Measurements from ENCODE around the gene UGT3A1. TPM values are rescaled to one million over a fixed set of nuclear protein-coding genes. Genes with fewer than 3 reads are reported as not detected.

The UGT3A1 gene
- total and polyA plus RNA-seq, 2 donors (not counting 3 experiments of a cell fraction or from before 2014, with no cell fraction given): not detected

GRCh38 chr5:35996076-35996475 lies 4.9 kb upstream of the UGT3A1 start:
- Histone ChIP-seq H2AFZ (ENCODE audit: low read depth, low read length) (no peak overlapping the region), H3K9ac (replicated peaks; ENCODE audit: extremely low read depth, insufficient read depth, low read length) (no peak overlapping the region), H3K27ac (ENCODE audit: insufficient read depth, low read depth, low read length) (no peak overlapping the region), H3K27me3 (ENCODE audit: control insufficient read depth in 2 of 2, insufficient read depth in 2 of 2, low read length in 2 of 2) (no peaks in the 10 kb centered on the region), H3K4me1 (ENCODE audit: control insufficient read depth, extremely low read depth, insufficient read depth, low read length) (no peaks in the 10 kb centered on the region), H3K4me3 (replicated peaks in 1 of 3; ENCODE audit: insufficient read depth in 1 of 3, low read depth in 1 of 3, low read length in 3 of 3) (no peak overlapping the region), H3K9me3 (replicated peaks; ENCODE audit: control insufficient read depth, insufficient read depth, low read length) (no peaks in the 10 kb centered on the region), H3K36me3 (ENCODE audit: control insufficient read depth in 2 of 2, extremely low read depth in 1 of 2, insufficient read depth in 2 of 2, low read length in 2 of 2) (no peaks in the 10 kb centered on the region), H4K20me1 (replicated peaks; ENCODE audit: control insufficient read depth, extremely low read depth, insufficient read depth, low read length) (no peaks in the 10 kb centered on the region), H3K4me2 (ENCODE audit: insufficient read depth, low read length) (no peak overlapping the region), H3K79me2 (ENCODE audit: control insufficient read depth, insufficient read depth, low read length) (no peaks in the 10 kb centered on the region), H3K9me1 (replicated peaks; ENCODE audit: control insufficient read depth, extremely low read depth, insufficient read depth, low read length) (no peaks in the 10 kb centered on the region)
- DNase-seq (ENCODE audit: low read depth, low spot score) (no peak), FAIRE-seq (no peak)
- POLR2A ChIA-PET: no interaction called here
- intact Hi-C loops (cut with micrococcal nuclease): no loop called here
- BruUV-seq (replicated peaks): no TSS peak
- dilution Hi-C loops (cut with MboI; ENCODE audit: extremely low pct_ligation_motif_present, low sequenced_read_pairs): no loop called here
- CTCF ChIA-PET: no interaction called here
- TF ChIP-seq EZH2 (IDR thresholded peaks at IDR 0.05; ENCODE audit: borderline replicate concordance, low read depth, low read length, severe bottlenecking) (no peak), MYC (IDR thresholded peaks at IDR 0.05; ENCODE audit: low read depth, low read length) (no peak), FOS (IDR thresholded peaks at IDR 0.05; ENCODE audit: borderline replicate concordance, insufficient read depth, low read length) (no peak)

GRCh38 chr5:35990520-35990919 lies 670 bp downstream of the UGT3A1 start:
- FAIRE-seq: no peak
- no TSS peak for BruUV-seq (replicated peaks)
- CTCF ChIA-PET: no interaction called here

More at GRCh38 chr5:35990520-35990919, 670 bp downstream of the UGT3A1 start:
- no peak for TF ChIP-seq MAX (IDR thresholded peaks at IDR 0.05; ENCODE audit: insufficient read depth, insufficient read length)
- Histone ChIP-seq H3K79me2 (ENCODE audit: control insufficient read depth, insufficient read depth, low read length) (no peaks in the 10 kb centered on the region), H3K4me3 (replicated peaks in 1 of 3; ENCODE audit: insufficient read depth in 1 of 3, low read depth in 1 of 3, low read length in 3 of 3) (no peak overlapping the region), H3K4me2 (ENCODE audit: insufficient read depth, low read length) (no peak overlapping the region), H3K36me3 (ENCODE audit: control insufficient read depth in 2 of 2, extremely low read depth in 1 of 2, insufficient read depth in 2 of 2, low read length in 2 of 2) (no peaks in the 10 kb centered on the region), H3K9me1 (replicated peaks; ENCODE audit: control insufficient read depth, extremely low read depth, insufficient read depth, low read length) (no peaks in the 10 kb centered on the region), H3K27me3 (ENCODE audit: control insufficient read depth in 2 of 2, insufficient read depth in 2 of 2, low read length in 2 of 2) (no peaks in the 10 kb centered on the region), H4K20me1 (replicated peaks; ENCODE audit: control insufficient read depth, extremely low read depth, insufficient read depth, low read length) (no peaks in the 10 kb centered on the region), H2AFZ (ENCODE audit: low read depth, low read length) (no peak overlapping the region), H3K9ac (replicated peaks; ENCODE audit: extremely low read depth, insufficient read depth, low read length) (no peak overlapping the region), H3K27ac (ENCODE audit: insufficient read depth, low read depth, low read length) (no peak overlapping the region), H3K4me1 (ENCODE audit: control insufficient read depth, extremely low read depth, insufficient read depth, low read length) (no peaks in the 10 kb centered on the region), H3K9me3 (replicated peaks; ENCODE audit: control insufficient read depth, insufficient read depth, low read length) (no peaks in the 10 kb centered on the region)
- POLR2A ChIA-PET: no interaction called here
- dilution Hi-C loops (cut with MboI; ENCODE audit: extremely low pct_ligation_motif_present, low sequenced_read_pairs): no loop called here
- DNase-seq (ENCODE audit: low read depth, low spot score): no peak
- intact Hi-C loops (cut with micrococcal nuclease): no loop called here

Measured in endothelial cell of umbilical vein (primary cell).